ENCODE data around the gene ALDH2.
"Not testable (repeated sequence)": the region's sequence is repeated elsewhere in the genome, so short reads cannot be mapped to it uniquely, and the experiment has no call there.

DNA sequence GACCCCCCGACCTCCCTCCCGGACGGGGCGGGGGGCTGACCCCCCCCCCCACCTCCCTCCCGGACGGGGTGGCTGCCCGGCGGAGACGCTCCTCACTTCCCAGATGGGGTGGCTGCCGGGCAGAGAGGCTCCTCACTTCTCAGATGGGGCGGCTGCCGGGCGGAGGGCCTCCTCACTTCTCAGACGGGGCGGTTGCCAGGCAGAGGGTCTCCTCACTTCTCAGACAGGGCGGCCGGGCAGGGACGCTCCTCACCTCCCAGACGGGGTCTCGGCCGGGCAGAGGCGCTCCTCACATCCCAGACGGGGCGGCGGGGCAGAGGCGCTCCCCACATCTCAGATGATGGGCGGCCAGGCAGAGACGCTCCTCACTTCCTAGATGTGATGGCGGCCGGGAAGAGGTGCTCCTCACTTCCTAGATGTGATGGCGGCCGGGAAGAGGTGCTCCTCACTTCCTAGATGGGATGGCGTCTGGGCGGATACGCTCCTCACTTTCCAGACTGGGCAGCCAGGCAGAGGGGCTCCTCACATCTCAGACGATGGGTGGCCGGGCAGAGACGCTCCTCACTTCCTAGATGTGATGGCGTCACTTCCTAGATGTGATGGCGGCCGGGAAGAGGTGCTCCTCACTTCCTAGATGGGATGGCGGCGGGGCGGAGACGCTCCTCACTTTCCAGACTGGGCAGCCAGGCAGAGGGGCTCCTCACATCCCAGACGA, 42.9 kb upstream of the ALDH2 start:
- TF ChIP-seq POLR2A (IDR thresholded peaks at IDR 0.05; ENCODE audit: low read depth); POLR2AphosphoS5 (IDR thresholded peaks at IDR 0.05): not testable (repeated sequence)
